Erythroblast (primary cell): ENCODE measurements around the gene ITPR1.

ENCODE experiments used
- GATA1 ChIP-seq: IDR thresholded peaks from 2 replicates; pipeline ENCODE4 v1.6.1; 2011; ENCODE audit warnings: low read depth, mild to moderate bottlenecking, control low read depth, low read length, moderate library complexity
- POLR2A ChIP-seq: IDR thresholded peaks from 2 replicates; pipeline ENCODE4 v1.6.1; 2011; ENCODE audit warnings: mild to moderate bottlenecking, low read length

- TF ChIP-seq POLR2A (no peak), GATA1 (no peak)
Observed at GRCh38 chr3:4681301-4681700, 188.2 kb downstream of the ITPR1 start.
